ENCODE data around the gene CNTNAP2. TPM values are rescaled to one million over a fixed set of nuclear protein-coding genes. Genes with fewer than 3 reads are reported as not detected.

CNTNAP2 gene
- total RNA-seq, 3 donors from 2014 or later (not counting 1 experiment from before 2014, with no cell fraction given) = 0.18 to 1.1 TPM; not detected in 1

DNA sequence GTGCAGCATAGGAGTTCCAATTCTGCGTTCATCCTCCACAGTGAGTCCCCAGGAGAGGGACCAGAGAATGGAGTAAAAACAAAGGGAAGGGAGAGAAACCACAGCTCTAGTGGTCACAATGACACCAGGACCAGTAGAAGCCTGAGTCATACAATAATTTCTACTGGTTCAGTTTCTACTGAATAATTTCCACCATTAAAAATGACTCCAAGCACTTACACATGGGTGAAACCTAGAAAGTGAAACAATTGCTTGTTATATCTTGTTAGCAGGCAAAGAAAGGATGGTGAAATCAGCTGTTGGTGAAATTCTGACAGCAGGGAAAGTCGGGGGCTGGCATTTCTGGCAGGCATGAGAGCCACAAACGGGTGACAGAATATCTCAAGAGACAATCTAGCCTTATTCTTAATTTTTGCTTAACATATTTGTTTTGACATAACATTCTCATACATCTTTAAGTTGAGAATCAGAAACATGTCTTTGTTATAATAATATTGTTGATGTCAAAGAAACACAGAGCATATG is 1408.2 kb downstream of the CNTNAP2 start:
- H3K27me3 Mint-ChIP-seq (ENCODE audit: low read depth in 2 of 2) = no peaks in the 10 kb centered on the region
- Histone ChIP-seq H3K27ac (ENCODE audit: low read length) (no peak overlapping the region), H3K9me3 (ENCODE audit: control insufficient read depth, insufficient read depth, low read length) (peaks cover 3% of the 10 kb centered on the region), H3K4me3 (ENCODE audit: low read length) (no peak overlapping the region), H3K4me1 (ENCODE audit: control insufficient read depth, insufficient read depth, low read length) (no peaks in the 10 kb centered on the region), H3K27me3 (ENCODE audit: control insufficient read depth, insufficient read depth, low read length) (no peaks in the 10 kb centered on the region), H3K36me3 (ENCODE audit: control insufficient read depth, insufficient read depth, low read length) (no peaks in the 10 kb centered on the region)
- H3K9me3 Mint-ChIP-seq = peaks cover 5% of the 10 kb centered on the region in 2 donors
- H3K36me3 Mint-ChIP-seq = no peaks in the 10 kb centered on the region
- H3K4me1 Mint-ChIP-seq = no peaks in the 10 kb centered on the region
- H3K27ac Mint-ChIP-seq = no peak overlapping the region
- TF ChIP-seq, protein P1, sequence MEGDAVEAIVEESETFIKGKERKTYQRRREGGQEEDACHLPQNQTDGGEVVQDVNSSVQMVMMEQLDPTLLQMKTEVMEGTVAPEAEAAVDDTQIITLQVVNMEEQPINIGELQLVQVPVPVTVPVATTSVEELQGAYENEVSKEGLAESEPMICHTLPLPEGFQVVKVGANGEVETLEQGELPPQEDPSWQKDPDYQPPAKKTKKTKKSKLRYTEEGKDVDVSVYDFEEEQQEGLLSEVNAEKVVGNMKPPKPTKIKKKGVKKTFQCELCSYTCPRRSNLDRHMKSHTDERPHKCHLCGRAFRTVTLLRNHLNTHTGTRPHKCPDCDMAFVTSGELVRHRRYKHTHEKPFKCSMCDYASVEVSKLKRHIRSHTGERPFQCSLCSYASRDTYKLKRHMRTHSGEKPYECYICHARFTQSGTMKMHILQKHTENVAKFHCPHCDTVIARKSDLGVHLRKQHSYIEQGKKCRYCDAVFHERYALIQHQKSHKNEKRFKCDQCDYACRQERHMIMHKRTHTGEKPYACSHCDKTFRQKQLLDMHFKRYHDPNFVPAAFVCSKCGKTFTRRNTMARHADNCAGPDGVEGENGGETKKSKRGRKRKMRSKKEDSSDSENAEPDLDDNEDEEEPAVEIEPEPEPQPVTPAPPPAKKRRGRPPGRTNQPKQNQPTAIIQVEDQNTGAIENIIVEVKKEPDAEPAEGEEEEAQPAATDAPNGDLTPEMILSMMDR (IDR thresholded peaks at IDR 0.05) = no peak
- intact Hi-C loops (cut with micrococcal nuclease) = no loop called here
- no peak for DNase-seq
- 69% methylated on average over 3 of the region's 3 CpGs for WGBS (ENCODE audit: insufficient coverage)
- H3K4me3 Mint-ChIP-seq = no peak overlapping the region
- ATAC-seq = no peak

DNA sequence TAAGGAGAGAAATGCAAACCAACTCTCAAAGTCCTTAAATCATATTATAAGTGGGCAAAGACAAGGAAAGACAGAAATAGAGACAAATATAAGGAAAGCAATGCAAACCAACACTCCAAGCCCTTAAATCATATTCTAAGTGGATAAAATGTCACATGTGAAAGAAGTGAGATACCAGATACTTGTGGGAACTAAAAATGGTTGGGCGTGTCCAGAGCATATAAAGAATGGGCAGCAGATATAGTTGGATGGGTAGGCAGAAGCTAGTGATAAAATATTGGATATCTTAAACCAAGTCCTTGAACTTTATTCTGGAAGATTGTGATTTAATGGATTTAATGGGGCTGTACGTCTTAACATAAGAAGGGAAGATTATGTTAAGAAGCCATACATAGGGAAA is 1408.7 kb downstream of the CNTNAP2 start:
- Mint-ChIP-seq H3K4me3 (no peak overlapping the region), H3K9me3 (peaks cover 5% of the 10 kb centered on the region in 2 donors), H3K27me3 (ENCODE audit: low read depth in 2 of 2) (no peaks in the 10 kb centered on the region), H3K4me1 (no peaks in the 10 kb centered on the region), H3K36me3 (no peaks in the 10 kb centered on the region), H3K27ac (no peak overlapping the region)
- DNase-seq = no peak
- H3K27ac ChIP-seq (ENCODE audit: low read length) = no peak overlapping the region
- no peak overlapping the region for H3K4me3 ChIP-seq (ENCODE audit: low read length)
- TF ChIP-seq, protein P1 (IDR thresholded peaks at IDR 0.05) = no peak
- no peak for ATAC-seq
- intact Hi-C loops (cut with micrococcal nuclease) = no loop called here
- H3K4me1 ChIP-seq (ENCODE audit: control insufficient read depth, insufficient read depth, low read length) = no peaks in the 10 kb centered on the region
- WGBS (ENCODE audit: insufficient coverage) = 91% methylated on average over 1 of the region's 2 CpGs
- peaks cover 3% of the 10 kb centered on the region for H3K9me3 ChIP-seq (ENCODE audit: control insufficient read depth, insufficient read depth, low read length)
- H3K27me3 ChIP-seq (ENCODE audit: control insufficient read depth, insufficient read depth, low read length) = no peaks in the 10 kb centered on the region
- no peaks in the 10 kb centered on the region for H3K36me3 ChIP-seq (ENCODE audit: control insufficient read depth, insufficient read depth, low read length)

DNA sequence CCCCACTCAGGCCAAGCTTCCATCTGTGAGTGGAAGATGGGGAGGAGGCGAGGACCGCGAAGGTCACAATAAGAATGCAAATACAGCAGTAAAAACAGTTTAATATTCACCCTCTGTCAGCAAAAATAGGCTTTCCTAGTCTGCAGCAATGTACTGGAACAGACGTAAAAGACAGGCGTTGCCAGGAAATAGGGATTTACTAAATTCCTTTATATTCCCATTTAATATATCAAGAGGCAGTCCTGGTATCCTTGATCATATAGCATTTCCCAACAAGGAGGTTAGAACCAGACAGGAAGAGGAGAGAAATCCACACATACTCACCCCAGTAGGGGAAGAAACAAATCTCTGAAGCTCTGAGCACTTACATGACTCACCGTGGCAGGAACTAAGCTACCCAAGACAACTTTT is 1419.1 kb downstream of the CNTNAP2 start:
- 79% methylated on average over 6 of the region's 6 CpGs for whole genome bisulfite sequencing (ENCODE audit: insufficient coverage)
- no peaks in the 10 kb centered on the region for H3K4me1 Mint-ChIP-seq
- H3K4me1 ChIP-seq (ENCODE audit: control insufficient read depth, insufficient read depth, low read length) = no peaks in the 10 kb centered on the region
- no peaks in the 10 kb centered on the region for H3K36me3 ChIP-seq (ENCODE audit: control insufficient read depth, insufficient read depth, low read length)
- no peaks in the 10 kb centered on the region for H3K36me3 Mint-ChIP-seq
- H3K27me3 Mint-ChIP-seq (ENCODE audit: low read depth in 2 of 2) = no peaks in the 10 kb centered on the region
- H3K4me3 Mint-ChIP-seq = no peak overlapping the region
- H3K27ac Mint-ChIP-seq = no peak overlapping the region
- no peak overlapping the region for H3K27ac ChIP-seq (ENCODE audit: low read length)
- TF ChIP-seq, protein P1 (IDR thresholded peaks at IDR 0.05) = no peak
- ATAC-seq = no peak
- no peaks in the 10 kb centered on the region for H3K9me3 ChIP-seq (ENCODE audit: control insufficient read depth, insufficient read depth, low read length)
- H3K27me3 ChIP-seq (ENCODE audit: control insufficient read depth, insufficient read depth, low read length) = no peaks in the 10 kb centered on the region
- DNase-seq = no peak
- H3K9me3 Mint-ChIP-seq = peaks cover 7 to 13% of the 10 kb centered on the region in 2 donors
- H3K4me3 ChIP-seq (ENCODE audit: low read length) = no peak overlapping the region
- intact Hi-C loops (cut with micrococcal nuclease) = no loop called here

DNA sequence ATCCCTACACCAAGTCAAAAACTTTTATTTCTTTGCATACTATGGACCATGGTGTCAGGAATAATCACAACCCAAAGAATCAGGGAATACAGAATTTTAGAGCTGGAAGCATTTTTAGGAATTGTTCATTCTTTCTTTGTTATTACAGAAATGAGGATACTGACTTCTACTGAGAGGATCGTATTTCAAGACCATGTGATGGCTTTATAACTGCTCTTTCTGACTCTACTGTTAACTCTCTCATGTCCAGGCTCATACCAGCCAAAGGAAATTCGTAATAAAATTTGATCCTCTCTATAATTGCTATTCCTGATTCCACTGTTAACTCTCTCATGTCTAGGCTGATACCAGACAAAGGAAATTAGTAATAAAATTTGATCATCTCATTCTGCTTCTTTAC is 1423.1 kb downstream of the CNTNAP2 start:
- H3K9me3 ChIP-seq (ENCODE audit: control insufficient read depth, insufficient read depth, low read length) = no peaks in the 10 kb centered on the region
- Mint-ChIP-seq H3K4me1 (no peaks in the 10 kb centered on the region), H3K27ac (no peak overlapping the region), H3K9me3 (peaks cover 8 to 15% of the 10 kb centered on the region in 2 donors), H3K4me3 (no peak overlapping the region), H3K27me3 (ENCODE audit: low read depth in 2 of 2) (no peaks in the 10 kb centered on the region), H3K36me3 (no peaks in the 10 kb centered on the region)
- no peaks in the 10 kb centered on the region for H3K4me1 ChIP-seq (ENCODE audit: control insufficient read depth, insufficient read depth, low read length)
- ATAC-seq (no peak), DNase-seq (no peak)
- 62% methylated on average over 2 of the region's 2 CpGs for WGBS (ENCODE audit: insufficient coverage)
- TF ChIP-seq, protein P1 (IDR thresholded peaks at IDR 0.05) = no peak
- no peak overlapping the region for H3K4me3 ChIP-seq (ENCODE audit: low read length)
- H3K36me3 ChIP-seq (ENCODE audit: control insufficient read depth, insufficient read depth, low read length) = no peaks in the 10 kb centered on the region
- no peaks in the 10 kb centered on the region for H3K27me3 ChIP-seq (ENCODE audit: control insufficient read depth, insufficient read depth, low read length)
- intact Hi-C loops (cut with micrococcal nuclease) = no loop called here
- H3K27ac ChIP-seq (ENCODE audit: low read length) = no peak overlapping the region

Measured in natural killer cell (primary cell).